SK-N-SH (cell line): ENCODE measurements around the gene CAMK2B. TPM values are rescaled to one million over a fixed set of nuclear protein-coding genes. Genes with fewer than 3 reads are reported as not detected.

ENCODE experiments used
- CTCF ChIA-PET: fragments of 300-600, 350-600 bp; formaldehyde crosslinking; extraction: SDS; loops from one replicate; lab custom pipeline; 2021; lab: Yijun Ruan, JAX
- POLR2A ChIA-PET: fragments of 350-600 bp; sonication (Branson Sonifier 250); formaldehyde crosslinking; extraction: SDS; loops from one replicate; lab custom pipeline; 2020; ENCODE audit warnings: antibody characterized with exemption, inconsistent platforms; lab: Yijun Ruan, JAX
- DNase-seq: peaks from one replicate; pipeline ENCODE4 v3.0.0; 2012
- H2AFZ ChIP-seq: fragments of 200-600 bp; sonication (generic); 2 replicates; pipeline ENCODE4 v1.8.1; 2016; ENCODE audit warnings: antibody characterized with exemption, mild to moderate bottlenecking, low read depth
- H3F3A ChIP-seq: fragments of 200-600 bp; sonication (generic); replicated peaks from 2 replicates; pipeline ENCODE3; 2016; ENCODE audit warnings: antibody characterized with exemption, mild to moderate bottlenecking; ENCODE audit not compliant: insufficient read depth
- H3K27ac ChIP-seq, 2 experiments: fragments of 200-500 bp in 1 of 2; fragments of 200-600 bp in 1 of 2; sonication (Bioruptor generic) in 1 of 2; sonication (generic), shearing (Covaris generic) in 1 of 2; 2 replicates each; pipeline versions ENCODE4 v1.5.1 to v1.6.1; 2014 to 2016; ENCODE audit warnings: low read depth in 2 of 2, inconsistent platforms in 1 of 2, low read length in 1 of 2, mild to moderate bottlenecking in 1 of 2, mixed read lengths in 1 of 2
- H3K27me3 ChIP-seq: fragments of 200-600 bp; sonication (generic), shearing (Covaris generic); 2 replicates; pipeline ENCODE4 v1.6.1; 2016; ENCODE audit warnings: mixed run types; ENCODE audit not compliant: insufficient read depth
- H3K36me3 ChIP-seq, 2 experiments: fragments of 200-500 bp in 1 of 2; fragments of 200-600 bp in 1 of 2; sonication (Bioruptor generic) in 1 of 2; sonication (generic) in 1 of 2; replicated peaks in 1 of 2; 2 replicates each; pipeline versions ENCODE3 to v1.5.1; 2014 to 2016; ENCODE audit warnings: low read length in 1 of 2, mild to moderate bottlenecking in 1 of 2; ENCODE audit not compliant: insufficient read depth in 2 of 2, control insufficient read depth in 1 of 2
- H3K4me1 ChIP-seq, 2 experiments: fragments of 200-500 bp in 1 of 2; fragments of 200-600 bp in 1 of 2; sonication (Bioruptor generic) in 1 of 2; sonication (generic), shearing (Covaris generic) in 1 of 2; 2 replicates each; pipeline versions ENCODE4 v1.5.1 to v1.6.1; 2014 to 2016; ENCODE audit warnings: low read depth in 1 of 2, low read length in 1 of 2, mixed run types in 1 of 2; ENCODE audit not compliant: insufficient read depth in 2 of 2, control insufficient read depth in 1 of 2
- H3K4me2 ChIP-seq: fragments of 200-600 bp; sonication (generic), shearing (Covaris generic); 2 replicates; pipeline ENCODE4 v1.6.1; 2017; ENCODE audit warnings: mixed run types
- H3K4me3 ChIP-seq, 2 experiments: fragments of 200-500 bp in 1 of 2; fragments of 200-600 bp in 1 of 2; sonication (Bioruptor generic) in 1 of 2; sonication (generic), shearing (Covaris generic) in 1 of 2; 2 replicates each; pipeline versions ENCODE4 v1.5.1 to v1.8.1; 2014 to 2016; ENCODE audit warnings: low read depth in 2 of 2, inconsistent platforms in 1 of 2, low read length in 1 of 2, mild to moderate bottlenecking in 1 of 2, mixed read lengths in 1 of 2, moderate library complexity in 1 of 2
- H3K79me2 ChIP-seq: fragments of 200-600 bp; sonication (generic); 2 replicates; pipeline ENCODE4 v1.8.1; 2017; ENCODE audit warnings: mild to moderate bottlenecking; ENCODE audit not compliant: insufficient read depth
- H3K9ac ChIP-seq: fragments of 200-600 bp; sonication (generic); 2 replicates; pipeline ENCODE4 v1.6.1; 2017; ENCODE audit warnings: mixed run types
- H3K9me2 ChIP-seq: fragments of 200-600 bp; sonication (generic); 2 replicates; pipeline ENCODE4 v1.6.1; 2017; ENCODE audit warnings: mixed run types
- H3K9me3 ChIP-seq: fragments of 200-600 bp; sonication (generic); 2 replicates; pipeline ENCODE4 v1.6.1; 2017; ENCODE audit warnings: mixed run types, mild to moderate bottlenecking, moderate library complexity
- H4K20me1 ChIP-seq: fragments of 200-600 bp; sonication (generic); 2 replicates; pipeline ENCODE4 v1.6.1; 2017; ENCODE audit warnings: mild to moderate bottlenecking, mixed run types; ENCODE audit not compliant: insufficient read depth
- ELF1 ChIP-seq: IDR thresholded peaks from 2 replicates; pipeline ENCODE4 v1.4.0; 2012
- EZH2phosphoT487 ChIP-seq: fragments of 200-600 bp; sonication (generic); IDR thresholded peaks from 2 replicates; pipeline ENCODE4 v1.6.1; 2017; ENCODE audit warnings: low read depth, mixed run types, mild to moderate bottlenecking, antibody characterized with exemption, moderate library complexity, borderline replicate concordance
- FOXJ3 ChIP-seq: sonication (generic); formaldehyde crosslinking; IDR thresholded peaks from 2 replicates; pipeline ENCODE4 v1.5.1; 2020; ENCODE audit warnings: mild to moderate bottlenecking, missing genetic modification reagents
- GABPA ChIP-seq: IDR thresholded peaks from 2 replicates; pipeline ENCODE4 v1.4.0; 2012; ENCODE audit warnings: low read depth, mild to moderate bottlenecking
- GATA2 ChIP-seq: sonication (generic); formaldehyde crosslinking; IDR thresholded peaks from 2 replicates; pipeline ENCODE4 v1.5.0; 2020; ENCODE audit warnings: mild to moderate bottlenecking, missing genetic modification reagents
- JUND ChIP-seq: IDR thresholded peaks from 2 replicates; pipeline ENCODE4 v1.4.0; 2012
- NFIC ChIP-seq: IDR thresholded peaks from 2 replicates; pipeline ENCODE4 v1.4.0; 2012; ENCODE audit warnings: borderline replicate concordance
- NRF1 ChIP-seq: IDR thresholded peaks from 2 replicates; pipeline ENCODE4 v1.6.1; 2012; ENCODE audit warnings: low read depth, mild to moderate bottlenecking, low read length
- POLR2AphosphoS5 ChIP-seq: IDR thresholded peaks from 2 replicates; pipeline ENCODE4 v1.6.1; 2012; ENCODE audit warnings: low read depth, low read length
- RAD21 ChIP-seq: IDR thresholded peaks from 2 replicates; pipeline ENCODE4 v1.6.1; 2012; ENCODE audit warnings: mild to moderate bottlenecking, low read length
- SIN3A ChIP-seq: IDR thresholded peaks from 2 replicates; pipeline ENCODE4 v1.6.1; 2012; ENCODE audit warnings: low read depth, mild to moderate bottlenecking, low read length, moderate library complexity, borderline replicate concordance
- TAF1 ChIP-seq: IDR thresholded peaks from 2 replicates; pipeline ENCODE4 v1.6.1; 2012; ENCODE audit warnings: low read depth, mild to moderate bottlenecking, low read length, moderate library complexity, borderline replicate concordance
- WGBS: methylation state at CpG from one replicate; pipeline ENCODE4 v1.1.6; 2017; ENCODE audit warnings: low lambda C conversion rate; 5-methylcytosine and 5-hydroxymethylcytosine counted together
- polyA plus RNA-seq, 3 experiments: library from polyadenylated mRNA; depleted of rRNA; stranded (reverse); fragments of >200 nt; gene quantifications; 2 replicates each; pipeline ENCODE4 v1.2.3, GENCODE V29; 2012
- TF ChIP-seq, protein P1 (sequence below): IDR thresholded peaks from 2 replicates; pipeline ENCODE4 v1.4.0; 2012; ENCODE audit warnings: low read depth, borderline replicate concordance
- TF ChIP-seq, protein P2 (sequence below): IDR thresholded peaks from 2 replicates; pipeline ENCODE4 v1.4.0; 2012; ENCODE audit warnings: low read depth
- TF ChIP-seq, protein P3 (sequence below): IDR thresholded peaks from 2 replicates; pipeline ENCODE4 v1.6.1; 2012; ENCODE audit warnings: mild to moderate bottlenecking, low read depth, low read length, moderate library complexity

CAMK2B gene
- polyA plus RNA-seq, 1 of the 3 experiments (the other 2 are of a cell fraction), result 0.20 TPM

DNA sequence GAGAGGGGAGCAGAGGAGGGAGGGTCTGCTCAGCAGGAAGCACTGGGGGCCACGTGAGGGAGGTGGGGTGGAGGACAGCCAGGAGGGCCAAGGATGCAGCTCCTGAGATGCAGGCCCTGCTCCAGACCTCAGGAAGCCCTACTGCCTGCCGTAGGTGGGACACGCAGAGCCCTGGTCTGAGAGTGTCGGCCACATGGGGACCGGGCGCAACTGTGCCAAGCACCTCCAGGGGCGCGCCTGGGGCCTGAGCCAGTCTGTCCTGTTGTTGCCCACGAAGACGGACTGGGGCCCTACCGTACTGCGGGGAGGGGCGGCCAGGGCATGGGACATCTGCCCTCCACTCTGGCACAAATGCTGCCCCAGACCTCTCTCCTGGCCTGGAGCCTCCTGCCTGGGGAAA is 93.0 kb downstream of the CAMK2B start:
- 86% methylated on average over 10 of the region's 13 CpGs for WGBS

DNA sequence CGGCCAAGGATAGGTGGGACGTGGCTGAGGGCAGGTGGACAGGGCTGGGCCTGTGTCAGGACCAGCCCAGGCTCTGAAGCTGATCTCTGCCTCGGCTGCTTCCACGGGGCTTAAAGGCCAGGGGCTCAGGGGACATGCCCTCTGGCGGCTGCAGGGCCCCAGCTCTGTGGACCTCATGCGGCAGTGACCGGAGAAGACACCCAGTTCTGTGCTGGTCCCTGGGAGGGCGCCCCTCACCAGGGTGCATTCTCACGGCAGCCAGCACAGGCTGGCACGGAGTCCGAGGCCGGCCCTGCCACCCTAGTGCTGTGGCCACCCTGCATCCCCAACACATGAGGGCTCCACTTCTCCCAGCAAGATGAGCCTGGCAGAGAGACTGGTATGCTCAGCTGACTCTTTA is 94.3 kb downstream of the CAMK2B start:
- WGBS, result 85% methylated on average over 11 of the region's 12 CpGs
- no peaks in the 10 kb centered on the region for H4K20me1 ChIP-seq
- H3K27me3 ChIP-seq, result no peaks in the 10 kb centered on the region
- H3K27ac ChIP-seq, result no peak overlapping the region
- H3F3A ChIP-seq, result no peaks in the 10 kb centered on the region
- H2AFZ ChIP-seq, result no peak overlapping the region
- H3K4me3 ChIP-seq, result no peak overlapping the region
- no peaks in the 10 kb centered on the region for H3K9me2 ChIP-seq
- POLR2A ChIA-PET, result no interaction called here
- TF ChIP-seq NRF1 (no peak), ELF1 (no peak), JUND (no peak), RAD21 (no peak), GATA2 (CRISPR knock-in tag) (no peak), NFIC (no peak)
- CTCF ChIA-PET, result interaction anchor here (0.8 to 1.0 kb wide), 2 partner anchors 10 to 159 kb away, joined by 3 to 4 read pairs; no protein-coding TSS in a partner anchor
- no peak overlapping the region for H3K4me2 ChIP-seq
- peaks cover 0 to 26% of the 10 kb centered on the region in 2 experiments; a peak in 1 of 4 replicates for H3K4me1 ChIP-seq
- H3K9ac ChIP-seq, result no peak overlapping the region
- no peaks in the 10 kb centered on the region for H3K36me3 ChIP-seq
- DNase-seq, result no peak
- no peaks in the 10 kb centered on the region for H3K79me2 ChIP-seq
- H3K9me3 ChIP-seq, result no peaks in the 10 kb centered on the region

More for the DNA sequence above, 93.0 kb downstream of the CAMK2B start:
- H3K4me3 ChIP-seq, result no peak overlapping the region
- POLR2A ChIA-PET, result no interaction called here
- H3K4me1 ChIP-seq, result peaks cover 0 to 39% of the 10 kb centered on the region in 2 experiments; a peak in 1 of 4 replicates
- no peaks in the 10 kb centered on the region for H4K20me1 ChIP-seq
- CTCF ChIA-PET, result interaction anchor here (1.4 kb wide), 1 partner anchor 9 kb away, joined by 7 read pairs; no protein-coding TSS in a partner anchor
- H3F3A ChIP-seq, result no peaks in the 10 kb centered on the region
- no peaks in the 10 kb centered on the region for H3K36me3 ChIP-seq
- H2AFZ ChIP-seq, result no peak overlapping the region
- H3K4me2 ChIP-seq, result no peak overlapping the region
- H3K79me2 ChIP-seq, result no peaks in the 10 kb centered on the region
- no peaks in the 10 kb centered on the region for H3K9me3 ChIP-seq
- H3K27ac ChIP-seq, result no peak overlapping the region
- H3K9ac ChIP-seq, result no peak overlapping the region
- TF ChIP-seq FOXJ3 (CRISPR knock-in tag), result no peak
- no peak for TF ChIP-seq EZH2phosphoT487
- TF ChIP-seq, protein P1, sequence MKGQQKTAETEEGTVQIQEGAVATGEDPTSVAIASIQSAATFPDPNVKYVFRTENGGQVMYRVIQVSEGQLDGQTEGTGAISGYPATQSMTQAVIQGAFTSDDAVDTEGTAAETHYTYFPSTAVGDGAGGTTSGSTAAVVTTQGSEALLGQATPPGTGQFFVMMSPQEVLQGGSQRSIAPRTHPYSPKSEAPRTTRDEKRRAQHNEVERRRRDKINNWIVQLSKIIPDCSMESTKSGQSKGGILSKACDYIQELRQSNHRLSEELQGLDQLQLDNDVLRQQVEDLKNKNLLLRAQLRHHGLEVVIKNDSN, result no peak
- no peak for TF ChIP-seq GABPA
- no peak for DNase-seq
- no peaks in the 10 kb centered on the region for H3K9me2 ChIP-seq
- H3K27me3 ChIP-seq, result no peaks in the 10 kb centered on the region

DNA sequence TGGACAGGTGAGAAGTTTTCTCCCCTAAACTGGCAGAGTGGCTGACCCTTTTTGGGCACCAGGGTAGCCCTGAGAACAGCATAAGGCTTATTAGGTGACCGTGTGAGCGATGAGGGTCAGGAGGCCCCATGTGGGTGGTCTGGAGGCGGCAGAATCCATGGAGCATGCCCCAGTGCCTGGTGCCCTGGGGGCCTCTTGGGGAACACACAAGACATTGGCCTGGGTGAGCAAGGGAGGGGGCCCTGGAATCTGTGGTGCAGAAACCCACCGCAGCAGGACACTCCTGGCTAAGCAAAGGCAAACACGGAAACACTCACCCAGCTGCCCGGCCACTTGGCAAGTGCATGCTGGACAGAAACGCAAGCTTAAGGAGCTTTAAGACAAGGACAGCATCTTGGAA is 95.1 kb downstream of the CAMK2B start:
- CTCF ChIA-PET, result interaction anchor here (0.8 to 2.8 kb wide), 2 partner anchors 11 to 158 kb away, joined by 3 to 19 read pairs; no protein-coding TSS in a partner anchor

More for the DNA sequence above, 95.1 kb downstream of the CAMK2B start:
- H3K9me2 ChIP-seq, result no peaks in the 10 kb centered on the region
- no peak overlapping the region for H3K4me2 ChIP-seq
- no peaks in the 10 kb centered on the region for H3K36me3 ChIP-seq
- no peak overlapping the region for H3K4me3 ChIP-seq
- TF ChIP-seq JUND (no peak), NRF1 (no peak), POLR2AphosphoS5 (no peak), TAF1 (no peak), SIN3A (no peak)
- TF ChIP-seq, protein P2, sequence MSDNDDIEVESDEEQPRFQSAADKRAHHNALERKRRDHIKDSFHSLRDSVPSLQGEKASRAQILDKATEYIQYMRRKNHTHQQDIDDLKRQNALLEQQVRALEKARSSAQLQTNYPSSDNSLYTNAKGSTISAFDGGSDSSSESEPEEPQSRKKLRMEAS, result no peak
- TF ChIP-seq, protein P3, sequence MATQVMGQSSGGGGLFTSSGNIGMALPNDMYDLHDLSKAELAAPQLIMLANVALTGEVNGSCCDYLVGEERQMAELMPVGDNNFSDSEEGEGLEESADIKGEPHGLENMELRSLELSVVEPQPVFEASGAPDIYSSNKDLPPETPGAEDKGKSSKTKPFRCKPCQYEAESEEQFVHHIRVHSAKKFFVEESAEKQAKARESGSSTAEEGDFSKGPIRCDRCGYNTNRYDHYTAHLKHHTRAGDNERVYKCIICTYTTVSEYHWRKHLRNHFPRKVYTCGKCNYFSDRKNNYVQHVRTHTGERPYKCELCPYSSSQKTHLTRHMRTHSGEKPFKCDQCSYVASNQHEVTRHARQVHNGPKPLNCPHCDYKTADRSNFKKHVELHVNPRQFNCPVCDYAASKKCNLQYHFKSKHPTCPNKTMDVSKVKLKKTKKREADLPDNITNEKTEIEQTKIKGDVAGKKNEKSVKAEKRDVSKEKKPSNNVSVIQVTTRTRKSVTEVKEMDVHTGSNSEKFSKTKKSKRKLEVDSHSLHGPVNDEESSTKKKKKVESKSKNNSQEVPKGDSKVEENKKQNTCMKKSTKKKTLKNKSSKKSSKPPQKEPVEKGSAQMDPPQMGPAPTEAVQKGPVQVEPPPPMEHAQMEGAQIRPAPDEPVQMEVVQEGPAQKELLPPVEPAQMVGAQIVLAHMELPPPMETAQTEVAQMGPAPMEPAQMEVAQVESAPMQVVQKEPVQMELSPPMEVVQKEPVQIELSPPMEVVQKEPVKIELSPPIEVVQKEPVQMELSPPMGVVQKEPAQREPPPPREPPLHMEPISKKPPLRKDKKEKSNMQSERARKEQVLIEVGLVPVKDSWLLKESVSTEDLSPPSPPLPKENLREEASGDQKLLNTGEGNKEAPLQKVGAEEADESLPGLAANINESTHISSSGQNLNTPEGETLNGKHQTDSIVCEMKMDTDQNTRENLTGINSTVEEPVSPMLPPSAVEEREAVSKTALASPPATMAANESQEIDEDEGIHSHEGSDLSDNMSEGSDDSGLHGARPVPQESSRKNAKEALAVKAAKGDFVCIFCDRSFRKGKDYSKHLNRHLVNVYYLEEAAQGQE, result no peak
- DNase-seq, result no peak
- H3K9ac ChIP-seq, result no peak overlapping the region
- H4K20me1 ChIP-seq, result no peaks in the 10 kb centered on the region
- POLR2A ChIA-PET, result no interaction called here
- H3K27me3 ChIP-seq, result no peaks in the 10 kb centered on the region
- H3F3A ChIP-seq, result no peaks in the 10 kb centered on the region
- H3K27ac ChIP-seq, result no peak overlapping the region
- no peak overlapping the region for H2AFZ ChIP-seq
- H3K79me2 ChIP-seq, result no peaks in the 10 kb centered on the region
- peaks cover 0 to 20% of the 10 kb centered on the region in 2 experiments; a peak in 1 of 4 replicates for H3K4me1 ChIP-seq
- H3K9me3 ChIP-seq, result no peaks in the 10 kb centered on the region
- 87% methylated on average over 7 of the region's 7 CpGs for WGBS
